ENCODE results near the gene MRGPRX1.
"Not testable (repeated sequence)": the region's sequence is repeated elsewhere in the genome, so short reads cannot be mapped to it uniquely, and the experiment has no call there.

The MRGPRX1 gene

GRCh38 chr11:18907391-18907790, 31.8 kb downstream of the MRGPRX1 start:
- no peak for TF ChIP-seq CTCF (conservative IDR thresholded peaks at IDR 0.05; ENCODE audit: low read length)
- DNase-seq (ENCODE audit: low read depth), result no peak
- no peak overlapping the region for H3K4me3 ChIP-seq (ENCODE audit: low read length)

- H3K4me3 ChIP-seq (ENCODE audit: low read length); DNase-seq (ENCODE audit: low read depth): not testable (repeated sequence)
Measured at GRCh38 chr11:18900637-18901036, 38.6 kb downstream of the MRGPRX1 start.

GRCh38 chr11:18900151-18900611, 39.0 kb downstream of the MRGPRX1 start:
- not testable (repeated sequence) for DNase-seq (ENCODE audit: low read depth); H3K4me3 ChIP-seq (ENCODE audit: low read length)

GRCh38 chr11:18891712-18892111, 47.5 kb downstream of the MRGPRX1 start:
- not testable (repeated sequence) for DNase-seq (ENCODE audit: low read depth); H3K4me3 ChIP-seq (ENCODE audit: low read length)

- no peak for TF ChIP-seq CTCF (conservative IDR thresholded peaks at IDR 0.05; ENCODE audit: low read length)
- H3K4me3 ChIP-seq (ENCODE audit: low read length), result no peak overlapping the region
- DNase-seq (ENCODE audit: low read depth), result no peak
Measured at GRCh38 chr11:18890615-18891014, 48.6 kb downstream of the MRGPRX1 start.
